GM19397 (cell line): ENCODE measurements around the gene TCF12.
A peak's percentile ranks its signal among the peaks of the same experiment; 100 is the strongest.
"Not testable (repeated sequence)": the region's sequence is repeated elsewhere in the genome, so short reads cannot be mapped to it uniquely, and the experiment has no call there.

Source experiments
- ATAC-seq: cut with Tn5 transposase; IDR thresholded peaks from one replicate; pipeline ENCODE4 v1.9.1; 2021; ENCODE audit warnings: mild to moderate bottlenecking, moderate library complexity; ENCODE audit not compliant: unreplicated experiment

TCF12 gene

GRCh38 chr15:56915888-56916287 lies 2.6 kb upstream of the TCF12 start:
- ATAC-seq: no peak

GRCh38 chr15:56916825-56917477 lies 1.5 kb upstream of the TCF12 start:
- no peak for ATAC-seq

GRCh38 chr15:56917652-56918045 lies 795 bp upstream of the TCF12 start:
- ATAC-seq: no peak

- peak; percentile 30 for ATAC-seq
These were observed 676 bp downstream of the TCF12 start for GRCh38 chr15:56919031-56919608.

GRCh38 chr15:56919609-56920366 lies 1.3 kb downstream of the TCF12 start:
- peak; percentile 12 for ATAC-seq

GRCh38 chr15:56920367-56920627 lies 1.9 kb downstream of the TCF12 start:
- no peak for ATAC-seq

GRCh38 chr15:56923174-56923591 lies 4.7 kb downstream of the TCF12 start:
- no peak for ATAC-seq

- no peak for ATAC-seq
These were observed 9.4 kb downstream of the TCF12 start for GRCh38 chr15:56927816-56928215.

GRCh38 chr15:56929399-56929798 lies 11.0 kb downstream of the TCF12 start:
- ATAC-seq: no peak

- no peak for ATAC-seq
These were observed 11.5 kb downstream of the TCF12 start for GRCh38 chr15:56929933-56930332.

- ATAC-seq: no peak
These were observed 12.3 kb downstream of the TCF12 start for GRCh38 chr15:56930669-56931313.

- no peak for ATAC-seq
These were observed 13.4 kb downstream of the TCF12 start for GRCh38 chr15:56931639-56932508.

GRCh38 chr15:56932509-56932868 lies 14.0 kb downstream of the TCF12 start:
- not testable (repeated sequence) for ATAC-seq

GRCh38 chr15:56933410-56933809 lies 15.0 kb downstream of the TCF12 start:
- no peak for ATAC-seq

GRCh38 chr15:56933811-56934210 lies 15.4 kb downstream of the TCF12 start:
- no peak for ATAC-seq

- no peak for ATAC-seq
These were observed 15.8 kb downstream of the TCF12 start for GRCh38 chr15:56934269-56934668.

GRCh38 chr15:56936929-56937328 lies 18.5 kb downstream of the TCF12 start:
- no peak for ATAC-seq

- ATAC-seq: no peak
These were observed 20.8 kb downstream of the TCF12 start for GRCh38 chr15:56939257-56939656.

GRCh38 chr15:56940388-56940787 lies 21.9 kb downstream of the TCF12 start:
- ATAC-seq: no peak

- no peak for ATAC-seq
These were observed 23.7 kb downstream of the TCF12 start for GRCh38 chr15:56942118-56942517.

- no peak for ATAC-seq
These were observed 25.0 kb downstream of the TCF12 start for GRCh38 chr15:56943403-56943802.
